ENCODE measurements around the gene ALK.

DNA sequence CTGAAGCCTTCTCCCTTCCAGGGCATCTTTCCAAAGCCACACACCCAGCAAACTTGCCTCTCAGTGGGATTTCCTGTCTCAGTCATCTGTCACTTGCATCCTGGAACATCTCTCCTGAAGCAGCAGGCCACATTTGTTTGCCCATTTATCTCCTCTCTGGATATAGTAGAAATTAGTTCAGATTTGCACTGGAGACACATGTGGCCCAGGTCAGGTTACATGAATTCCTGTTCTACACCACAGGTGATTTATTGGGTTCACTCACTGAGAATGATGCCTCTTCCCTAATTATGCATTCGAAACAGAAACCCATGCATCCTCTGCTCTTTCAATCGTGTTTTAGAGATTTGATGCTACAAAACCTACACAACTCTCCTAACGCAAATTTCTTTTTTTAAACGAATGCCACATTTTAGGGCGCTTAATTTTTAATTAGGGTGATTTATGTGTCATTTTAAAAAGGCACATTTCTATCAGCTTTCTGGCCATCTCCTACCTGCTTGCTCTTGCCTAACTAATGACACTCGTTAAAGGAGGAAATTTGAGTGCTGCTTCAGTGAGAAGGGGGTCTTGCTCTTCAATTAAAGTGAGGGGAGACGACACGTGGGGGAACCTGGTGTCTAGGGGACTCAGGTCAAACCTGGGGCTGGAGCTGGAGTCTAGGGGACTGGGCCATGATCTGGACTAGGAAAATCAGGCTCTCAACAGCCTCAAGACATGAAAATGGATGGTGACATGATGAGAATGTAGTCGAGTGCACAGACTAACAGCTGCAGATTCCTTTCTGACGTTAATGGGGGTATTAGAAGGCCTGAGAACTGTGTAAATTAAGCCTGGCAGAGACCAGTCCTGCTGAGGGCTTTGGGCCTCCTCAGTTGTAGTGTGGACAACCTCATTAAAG lies 584.8 kb downstream of the ALK start:
- TF ChIP-seq, protein P1, sequence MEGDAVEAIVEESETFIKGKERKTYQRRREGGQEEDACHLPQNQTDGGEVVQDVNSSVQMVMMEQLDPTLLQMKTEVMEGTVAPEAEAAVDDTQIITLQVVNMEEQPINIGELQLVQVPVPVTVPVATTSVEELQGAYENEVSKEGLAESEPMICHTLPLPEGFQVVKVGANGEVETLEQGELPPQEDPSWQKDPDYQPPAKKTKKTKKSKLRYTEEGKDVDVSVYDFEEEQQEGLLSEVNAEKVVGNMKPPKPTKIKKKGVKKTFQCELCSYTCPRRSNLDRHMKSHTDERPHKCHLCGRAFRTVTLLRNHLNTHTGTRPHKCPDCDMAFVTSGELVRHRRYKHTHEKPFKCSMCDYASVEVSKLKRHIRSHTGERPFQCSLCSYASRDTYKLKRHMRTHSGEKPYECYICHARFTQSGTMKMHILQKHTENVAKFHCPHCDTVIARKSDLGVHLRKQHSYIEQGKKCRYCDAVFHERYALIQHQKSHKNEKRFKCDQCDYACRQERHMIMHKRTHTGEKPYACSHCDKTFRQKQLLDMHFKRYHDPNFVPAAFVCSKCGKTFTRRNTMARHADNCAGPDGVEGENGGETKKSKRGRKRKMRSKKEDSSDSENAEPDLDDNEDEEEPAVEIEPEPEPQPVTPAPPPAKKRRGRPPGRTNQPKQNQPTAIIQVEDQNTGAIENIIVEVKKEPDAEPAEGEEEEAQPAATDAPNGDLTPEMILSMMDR (IDR thresholded peaks at IDR 0.05): no peak
- no peak for TF ChIP-seq POLR2A (IDR thresholded peaks at IDR 0.05; ENCODE audit: low read depth)
- no peak for TF ChIP-seq POLR2AphosphoS5 (IDR thresholded peaks at IDR 0.05)

Measured in esophagus muscularis mucosa (tissue), 3 donors.